Stimulated activated CD8-positive, alpha-beta memory T cell treated with anti-CD3 and anti-CD28 coated beads, Interleukin-12 subunit alpha, Interleukin-12 subunit beta, amount 100 ng/mL, for 24 hours (primary cell): ENCODE results near the gene SLC29A3.
A peak's percentile ranks its signal among the peaks of the same experiment; 100 is the strongest.
"Not testable (repeated sequence)": the region's sequence is repeated elsewhere in the genome, so short reads cannot be mapped to it uniquely, and the experiment has no call there.

ENCODE experiments used
- DNase-seq: peaks from one replicate; pipeline ENCODE4 v3.0.0-alpha.2; 2020; ENCODE audit errors: extremely low read depth

The SLC29A3 gene

DNA sequence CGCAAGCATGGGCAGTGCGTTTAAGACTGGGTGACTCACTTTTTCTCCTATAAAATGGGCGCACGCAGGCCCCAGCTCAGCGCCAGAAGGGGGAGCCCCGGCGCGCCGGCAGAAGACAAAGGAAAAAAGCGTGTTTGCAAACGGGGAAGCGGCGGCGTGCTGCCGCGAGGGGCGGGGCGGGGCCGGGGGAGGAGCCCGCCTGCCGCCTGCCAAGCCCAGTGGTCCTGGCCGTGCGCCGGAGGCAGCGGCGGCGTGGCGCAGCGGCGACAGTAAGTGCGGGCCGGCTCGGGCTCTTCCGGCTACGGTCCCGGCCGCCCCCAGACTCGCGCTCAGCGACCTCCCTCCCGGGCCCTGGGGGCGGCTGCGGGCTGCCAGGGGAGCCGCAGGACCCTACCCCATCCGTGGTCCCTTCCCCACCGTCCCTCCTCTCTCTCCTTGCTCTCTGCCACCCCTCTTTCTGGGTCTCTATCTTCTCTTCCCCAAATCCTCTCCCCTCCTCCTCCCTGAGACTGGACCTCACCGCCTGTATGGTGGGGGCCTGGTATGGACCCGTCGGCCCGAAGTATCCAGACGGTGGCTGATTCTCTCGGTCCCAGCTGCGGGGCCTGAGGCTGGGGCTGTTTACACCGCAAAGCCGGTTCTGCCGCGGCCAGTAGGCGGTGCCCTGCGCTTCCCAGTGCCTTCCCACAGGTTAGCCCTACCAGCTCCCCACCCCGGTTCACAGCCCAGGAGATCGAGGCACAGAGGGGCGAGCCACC, at the start of gene SLC29A3:
Gene SLC29A3 (plus strand): TSS at position 218 of the 758 bp plus-strand sequence. CDS start 51 bp downstream, at position 269.
- DNase-seq = peak; percentile 65

DNA sequence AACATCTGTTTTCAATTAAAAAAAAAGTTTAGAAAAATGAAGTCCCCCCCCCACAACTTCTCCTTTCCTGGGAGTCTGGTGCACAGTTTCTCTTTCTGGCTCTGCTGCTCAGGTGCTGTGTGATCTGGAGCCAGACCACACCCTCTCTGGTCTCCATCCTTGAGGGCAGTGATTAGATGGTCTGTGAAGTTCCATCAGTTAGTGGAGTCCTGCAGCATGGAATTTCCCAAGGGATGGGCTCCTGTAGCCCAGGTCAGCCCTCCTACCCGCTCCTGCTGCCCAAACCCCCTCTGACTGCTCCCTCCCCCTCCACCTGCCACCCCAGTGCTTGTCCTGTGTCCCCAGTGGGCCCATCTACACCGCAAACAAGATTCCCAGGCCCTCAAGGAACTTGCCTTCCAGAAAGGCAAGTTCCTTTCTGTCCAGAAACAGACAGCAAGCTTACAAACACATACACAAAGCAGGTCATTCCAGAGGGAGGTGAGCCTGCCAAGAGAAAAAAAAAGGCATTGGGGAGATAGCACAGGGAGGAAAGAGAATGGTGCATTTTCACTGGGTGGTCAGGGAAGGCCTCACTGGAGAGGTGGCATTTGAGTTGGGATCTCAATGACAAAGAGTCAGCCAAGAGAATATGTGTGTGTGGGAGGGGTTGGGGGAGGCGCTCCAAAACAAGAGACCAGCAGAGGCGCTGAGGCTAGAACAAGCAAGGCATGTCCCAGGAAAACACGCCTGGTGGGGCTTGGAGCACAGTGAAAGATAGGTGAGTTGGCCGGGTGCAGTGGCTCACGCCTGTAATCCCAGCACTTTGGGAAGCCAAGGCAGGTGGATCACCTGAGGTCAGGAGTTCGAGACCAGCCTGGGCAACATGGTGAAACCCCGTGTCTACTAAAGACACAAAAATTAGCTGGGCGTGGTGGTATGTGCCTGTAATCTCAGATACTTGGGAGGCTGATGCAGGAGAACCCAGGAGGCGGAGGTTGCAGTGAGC, 49.5 kb upstream of the SLC29A3 start:
- no peak for DNase-seq

DNA sequence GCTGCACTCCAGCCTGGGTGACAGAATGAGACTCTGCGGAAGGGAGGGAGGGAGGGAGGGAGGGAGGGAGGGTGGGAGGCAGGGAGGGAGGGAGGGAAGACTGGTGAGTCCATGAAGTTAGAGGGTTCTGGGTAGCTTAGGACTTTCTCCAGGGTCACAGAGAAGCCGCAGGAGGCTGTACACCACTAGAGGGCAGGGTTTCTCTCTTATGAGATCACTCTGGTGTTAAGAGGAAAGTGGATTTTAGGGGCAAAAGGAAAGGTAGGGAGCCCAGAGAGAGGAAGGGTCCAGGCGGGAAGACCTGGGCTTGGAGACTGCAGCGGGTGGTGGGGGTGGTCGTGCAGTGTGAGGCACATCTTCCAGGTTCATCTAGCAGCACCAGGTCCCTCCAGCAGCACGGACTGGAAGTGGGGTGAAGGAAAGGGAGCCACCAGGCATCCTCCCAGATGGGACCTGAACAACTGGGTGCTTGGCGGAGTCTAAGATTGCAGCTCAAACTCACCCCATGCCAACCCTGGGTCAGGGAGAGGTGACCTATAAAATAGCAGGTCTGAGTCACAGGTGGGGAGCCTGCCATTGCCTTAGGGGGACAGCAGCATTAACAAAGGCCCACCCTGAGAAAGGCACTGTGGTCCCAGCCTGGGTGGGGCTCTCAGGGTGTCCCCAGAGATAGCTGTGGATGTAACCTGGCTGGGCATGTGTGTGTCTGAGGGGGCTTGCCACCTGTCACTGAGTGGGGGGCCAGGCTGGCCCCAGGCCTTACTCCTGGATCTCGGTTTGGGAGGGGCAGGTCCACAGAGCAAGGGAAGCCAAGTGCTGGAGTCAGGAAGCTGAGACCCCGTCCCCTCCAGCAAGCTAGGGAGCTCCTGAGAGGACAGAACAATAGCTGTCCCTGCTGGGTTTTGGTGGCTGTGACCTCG, 48.5 kb upstream of the SLC29A3 start:
- no peak for DNase-seq

DNA sequence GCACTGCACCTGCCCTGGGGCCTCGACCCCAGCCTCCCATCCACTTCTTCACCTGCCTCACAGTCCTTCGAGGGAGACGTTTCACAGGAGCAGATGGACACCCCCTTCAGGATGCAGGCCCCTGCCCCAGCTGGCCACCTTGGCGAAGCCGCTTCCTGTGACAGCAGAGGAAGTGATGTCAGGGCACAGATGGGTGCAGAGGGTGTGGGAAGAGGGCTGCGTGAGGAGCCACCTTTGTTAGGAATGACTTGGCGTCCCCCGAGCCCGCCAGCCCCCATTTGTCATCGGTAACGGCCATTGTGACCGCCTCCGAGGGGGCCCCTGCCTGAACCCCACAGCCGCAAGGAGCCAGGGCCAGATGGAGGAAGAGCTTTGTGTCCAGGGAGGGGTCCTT, 47.4 kb upstream of the SLC29A3 start:
- DNase-seq = no peak

DNA sequence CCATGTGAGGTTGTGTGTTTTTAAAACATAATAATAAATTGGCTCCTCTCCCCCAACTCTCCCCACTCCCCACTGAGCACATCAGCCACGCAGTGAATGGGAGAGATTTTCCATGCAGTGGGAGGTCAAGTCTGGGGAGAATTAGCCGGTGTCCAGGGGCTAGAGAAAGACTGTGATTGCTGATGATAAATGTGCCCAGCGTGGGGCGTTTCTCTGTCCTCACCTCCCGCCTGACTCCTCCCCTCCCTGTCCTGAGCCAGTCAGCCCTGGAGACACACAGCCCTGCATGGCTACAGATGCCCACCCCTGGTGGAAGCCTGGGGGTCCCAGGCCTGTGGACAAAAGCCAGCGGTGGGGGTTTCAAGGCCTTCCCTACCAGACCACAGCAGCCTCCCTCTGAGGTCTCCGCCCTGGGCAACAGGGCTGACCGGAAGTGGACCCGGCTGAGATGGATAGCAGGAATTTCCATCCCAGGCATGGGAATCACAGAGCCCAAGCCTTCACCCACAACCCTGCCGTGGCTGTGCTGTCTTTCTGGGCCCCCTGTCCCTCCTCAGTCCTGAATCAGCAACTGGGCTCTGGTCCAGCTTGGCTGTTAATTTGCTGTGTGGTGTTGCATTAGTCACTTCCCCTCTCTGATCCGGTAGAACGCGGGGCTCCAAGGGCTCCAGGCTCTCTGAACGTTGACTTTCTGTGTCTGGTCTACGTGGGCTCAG, 46.8 kb upstream of the SLC29A3 start:
- DNase-seq = no peak

DNA sequence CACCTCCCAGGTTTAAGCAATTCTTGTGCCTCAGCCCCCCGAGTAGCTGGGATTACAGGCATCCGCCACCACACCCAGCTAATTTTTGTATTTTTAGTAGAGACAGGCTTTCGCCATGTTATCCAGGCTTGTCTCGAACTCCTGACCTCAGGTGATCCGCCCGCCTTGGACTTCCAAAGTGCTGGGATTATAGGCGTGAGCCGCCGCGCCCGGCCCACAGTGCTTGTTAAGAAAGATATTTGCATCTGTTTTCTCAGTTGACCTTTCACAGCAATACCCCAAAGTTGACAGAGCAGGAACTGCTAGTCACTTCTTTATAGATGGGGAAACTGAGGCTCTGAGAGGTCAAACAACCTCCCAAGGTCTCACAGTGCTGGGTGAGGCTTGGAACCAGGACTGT, 46.1 kb upstream of the SLC29A3 start:
- DNase-seq = not testable (repeated sequence)

DNA sequence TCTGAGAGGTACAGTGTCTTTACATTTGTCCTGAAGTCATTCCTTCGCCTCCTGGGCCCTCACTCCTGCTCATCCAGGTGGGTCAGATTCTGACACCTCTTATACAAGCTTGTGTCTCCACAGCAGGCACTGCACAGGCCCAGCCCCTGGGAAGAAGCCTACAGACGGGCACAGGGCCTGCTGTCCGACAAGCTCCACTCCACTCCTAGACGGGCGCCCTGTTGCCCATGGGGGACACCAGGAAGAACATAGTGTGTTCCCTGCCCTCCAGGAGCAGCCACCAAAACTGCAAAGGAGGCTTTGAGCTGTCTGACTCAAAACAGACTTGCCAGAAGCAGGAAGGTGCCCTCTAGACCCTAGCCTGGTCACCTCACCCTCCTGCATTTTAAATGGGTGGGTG, 45.6 kb upstream of the SLC29A3 start:
- DNase-seq = no peak

DNA sequence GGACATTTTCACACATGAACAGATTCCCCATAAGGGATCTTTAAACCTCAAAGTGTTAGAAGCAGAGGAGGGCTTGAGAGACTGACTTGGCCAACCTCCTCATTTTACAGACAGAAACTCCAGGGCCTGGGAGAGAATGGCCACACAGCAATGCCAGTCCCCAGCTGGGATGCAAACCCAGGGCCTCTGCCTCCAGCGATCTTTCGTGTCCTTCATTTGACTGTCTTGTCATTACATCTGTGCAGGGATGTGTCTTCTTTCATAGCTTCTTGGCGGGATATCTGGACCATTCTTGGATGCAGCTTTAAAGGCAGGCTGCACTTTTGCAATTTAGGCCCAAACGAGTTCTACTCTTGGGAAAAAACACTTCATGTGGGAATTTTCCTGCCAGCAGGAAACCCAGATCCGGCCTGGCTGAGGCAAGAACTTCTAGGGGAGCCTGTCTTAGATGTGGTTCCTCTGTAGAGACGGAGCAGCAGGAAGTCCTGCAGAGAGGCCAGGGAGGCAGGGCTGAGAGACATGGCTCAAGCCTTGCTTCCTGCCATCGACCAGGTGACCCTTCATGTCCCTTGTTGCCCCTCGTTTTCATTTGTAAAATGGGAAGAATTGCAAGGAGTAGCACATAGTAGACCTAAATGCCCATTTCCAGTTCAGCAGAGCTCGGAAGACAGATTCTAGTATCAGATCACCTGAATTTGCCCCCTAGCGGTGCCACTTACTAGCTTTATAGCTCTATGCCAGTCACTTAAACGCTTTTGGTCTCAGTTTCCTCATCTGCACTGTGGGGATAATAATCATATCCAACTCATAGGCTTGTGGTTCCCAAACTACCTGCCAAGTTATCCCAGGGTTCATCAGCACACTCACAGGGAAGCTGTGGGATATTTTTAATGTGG, 43.9 kb upstream of the SLC29A3 start:
- DNase-seq = no peak

DNA sequence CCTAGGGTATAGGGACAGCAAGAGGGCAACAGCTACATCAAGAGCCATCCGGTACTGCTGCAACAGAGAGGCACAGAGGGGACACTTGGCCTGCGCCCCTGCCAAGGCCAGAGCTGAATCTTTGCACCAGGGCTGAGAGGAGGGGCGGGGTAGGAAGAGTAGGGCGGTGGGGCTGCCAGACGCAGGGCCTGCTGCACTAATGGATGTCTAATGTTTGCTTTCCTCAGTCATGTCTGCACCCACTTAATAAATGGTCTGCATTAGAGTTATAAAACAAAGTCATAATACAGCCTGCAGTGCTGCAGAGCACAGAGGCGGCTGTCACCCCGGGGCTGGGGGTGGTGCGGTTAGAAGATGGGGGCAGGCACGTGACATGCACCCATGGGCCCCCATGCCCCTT, 42.2 kb upstream of the SLC29A3 start:
- no peak for DNase-seq

DNA sequence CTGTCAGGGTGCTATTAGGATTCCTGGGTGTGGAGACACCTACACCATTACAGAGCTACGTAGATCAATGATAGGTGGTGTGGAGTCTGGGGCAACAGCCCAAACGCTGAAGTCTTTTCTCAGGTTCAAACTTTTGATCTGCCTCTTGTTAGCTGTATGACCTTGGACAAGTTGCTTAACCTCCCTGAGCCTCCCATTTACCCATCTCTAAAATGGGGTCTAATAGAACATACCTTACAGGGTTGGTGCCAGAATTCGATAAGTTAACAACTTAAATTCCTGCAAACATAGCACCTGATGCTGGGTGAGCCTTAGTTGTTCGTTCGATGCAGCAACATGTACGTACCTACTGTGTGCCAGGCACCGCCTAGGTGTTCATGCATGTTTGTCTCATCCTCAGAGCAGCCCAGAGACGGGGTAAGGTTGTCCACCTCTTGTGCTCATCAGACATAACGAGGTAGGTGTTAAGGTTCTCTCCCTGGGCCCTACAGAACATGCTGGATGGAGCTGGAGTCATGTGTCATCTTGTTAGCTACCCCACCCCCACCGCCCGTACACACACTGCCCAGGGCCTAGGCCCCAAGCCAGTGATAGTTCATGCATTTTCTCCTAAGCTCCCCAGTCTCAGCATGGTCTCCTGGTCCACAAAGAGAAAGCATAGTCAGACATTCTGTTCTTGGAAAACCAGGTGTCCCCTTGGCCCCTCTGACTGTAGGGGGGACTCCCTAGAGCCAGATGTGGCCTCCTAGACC, 41.0 kb upstream of the SLC29A3 start:
- DNase-seq = no peak

DNA sequence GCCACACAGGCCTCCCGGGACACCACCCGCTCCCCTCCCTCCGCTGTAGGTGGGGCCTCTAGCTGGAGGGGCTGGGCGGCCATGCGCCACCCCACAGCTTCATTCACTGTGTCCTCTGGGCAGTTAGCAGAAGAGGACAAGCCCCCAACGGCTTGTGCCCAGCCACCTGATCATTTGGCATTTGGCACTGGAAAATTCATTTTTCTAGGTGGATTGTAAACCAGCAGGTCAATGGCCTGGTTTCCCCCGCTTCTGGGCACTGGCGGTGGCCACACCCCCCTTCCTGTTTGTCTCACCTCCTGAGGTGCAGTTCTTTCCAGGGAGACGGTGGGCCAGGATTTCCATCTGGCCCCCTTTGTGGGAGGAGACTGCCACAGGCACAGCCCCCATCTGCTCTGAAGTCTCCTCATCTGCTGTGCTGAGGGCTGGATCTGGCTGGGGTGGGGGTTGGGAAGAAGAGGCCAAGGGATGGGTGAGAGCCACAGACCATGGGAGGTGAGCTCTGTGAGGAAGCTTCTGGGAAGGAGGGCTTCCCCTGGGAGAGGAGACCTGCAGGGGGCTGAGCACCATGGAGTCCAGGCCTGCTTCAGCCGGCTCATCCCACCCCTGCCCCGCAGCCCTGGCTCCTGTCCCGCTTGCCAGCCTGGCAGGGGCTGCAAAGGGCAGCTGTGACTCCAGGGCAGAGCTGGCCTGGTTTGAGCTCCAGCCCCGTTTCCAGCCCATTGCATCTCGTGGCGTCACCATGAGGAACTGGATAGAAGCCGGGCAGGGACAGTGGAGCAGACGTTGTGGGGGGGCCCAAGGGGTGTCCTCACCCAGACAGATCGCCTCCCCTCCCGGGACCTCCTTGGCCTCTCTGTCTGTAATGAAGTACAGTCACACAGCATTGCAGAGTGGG, 40.1 kb upstream of the SLC29A3 start:
- DNase-seq = no peak

DNA sequence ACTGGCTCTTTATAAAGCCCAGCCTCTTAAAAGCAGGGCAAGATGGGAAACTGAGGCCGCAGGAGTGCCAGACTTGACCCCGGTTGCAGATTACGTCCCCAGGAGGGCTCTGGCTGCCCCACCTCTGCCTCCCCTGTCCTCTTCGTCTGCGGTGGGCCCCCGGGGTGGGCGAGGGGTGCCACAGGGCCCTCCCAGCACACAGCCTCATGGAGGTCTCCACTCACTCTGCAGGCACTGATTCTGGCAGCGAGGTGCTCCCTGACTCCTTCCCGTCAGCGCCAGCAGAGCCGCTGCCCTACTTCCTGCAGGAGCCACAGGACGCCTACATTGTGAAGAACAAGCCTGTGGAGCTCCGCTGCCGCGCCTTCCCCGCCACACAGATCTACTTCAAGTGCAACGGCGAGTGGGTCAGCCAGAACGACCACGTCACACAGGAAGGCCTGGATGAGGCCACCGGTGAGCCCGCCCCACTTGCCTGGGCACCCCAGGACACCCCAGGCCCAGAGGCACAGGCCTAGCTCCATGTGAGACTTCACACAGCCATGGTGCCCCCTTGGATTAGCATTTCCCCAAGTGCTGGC, 39.4 kb upstream of the SLC29A3 start:
- no peak for DNase-seq

DNA sequence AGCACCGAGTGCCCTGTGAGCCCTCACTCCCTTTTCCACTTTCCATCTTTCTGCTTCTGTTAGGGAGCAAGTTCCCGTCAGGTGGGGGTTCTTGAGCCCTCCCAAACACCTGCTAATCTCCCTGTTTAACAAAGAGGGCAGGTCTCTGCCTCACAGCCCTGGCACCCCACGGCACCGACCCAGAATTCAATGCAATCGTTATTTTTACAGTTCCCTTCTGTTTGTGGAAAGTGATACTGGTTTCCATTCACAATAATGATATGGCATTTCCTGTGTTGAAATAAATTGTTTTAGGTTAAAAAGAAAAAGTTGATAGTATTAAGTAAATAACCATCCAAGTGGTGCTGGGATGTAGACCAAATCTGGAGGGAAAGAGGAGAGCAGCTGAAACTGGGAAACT, 38.8 kb upstream of the SLC29A3 start:
- DNase-seq = no peak

DNA sequence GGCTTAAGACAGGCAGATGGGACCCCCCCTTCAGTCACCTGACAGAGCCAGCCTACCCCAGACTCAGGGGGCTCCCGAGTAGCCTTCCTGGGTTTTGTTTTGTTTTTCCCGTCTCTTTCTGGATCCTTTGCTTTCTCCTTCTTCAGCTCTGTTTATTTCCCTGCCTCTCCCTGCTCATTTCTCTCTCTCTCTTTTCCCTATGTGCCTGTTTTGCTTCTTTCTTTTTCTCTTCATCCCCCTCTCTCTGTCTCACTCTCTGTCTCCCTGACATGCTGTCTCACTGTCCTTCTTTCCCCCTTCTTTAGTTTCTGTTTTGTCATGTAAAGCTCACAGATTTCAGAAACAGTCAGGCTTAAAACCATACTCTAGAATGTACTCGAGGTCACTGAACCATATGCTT, 38.2 kb upstream of the SLC29A3 start:
- DNase-seq = no peak

DNA sequence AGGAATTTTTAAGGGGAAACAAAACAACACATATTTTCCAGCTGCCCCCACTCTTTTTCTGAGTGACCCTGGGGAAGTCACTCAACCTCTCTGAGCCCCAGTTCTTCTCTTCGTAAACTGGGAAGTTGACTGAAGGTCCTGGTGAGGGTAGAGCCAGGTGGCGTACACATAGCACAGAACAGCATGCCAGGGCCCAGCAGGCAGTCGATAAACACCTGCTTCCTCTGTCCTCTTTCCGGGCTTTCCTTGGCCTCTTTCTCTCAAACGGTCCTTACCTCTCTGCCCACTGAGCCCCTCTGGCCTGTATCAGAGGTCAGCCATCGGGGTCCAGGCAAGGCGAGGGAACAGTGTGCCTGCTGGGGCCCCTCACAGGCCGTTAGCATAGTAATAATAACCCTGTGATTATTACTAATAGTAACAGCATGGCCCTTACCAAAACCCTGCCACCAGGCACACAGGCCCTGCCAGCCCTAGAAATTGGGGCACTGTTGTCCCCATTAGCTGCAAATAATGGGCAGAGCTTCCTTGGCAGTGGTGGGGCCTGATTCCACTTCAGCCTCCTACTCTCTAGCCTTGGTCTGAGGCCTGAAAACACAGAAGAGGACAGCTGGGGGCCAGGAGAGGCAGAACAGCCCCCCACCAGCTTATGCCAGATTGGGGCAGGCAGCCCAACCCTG, 37.3 kb upstream of the SLC29A3 start:
- DNase-seq = no peak

DNA sequence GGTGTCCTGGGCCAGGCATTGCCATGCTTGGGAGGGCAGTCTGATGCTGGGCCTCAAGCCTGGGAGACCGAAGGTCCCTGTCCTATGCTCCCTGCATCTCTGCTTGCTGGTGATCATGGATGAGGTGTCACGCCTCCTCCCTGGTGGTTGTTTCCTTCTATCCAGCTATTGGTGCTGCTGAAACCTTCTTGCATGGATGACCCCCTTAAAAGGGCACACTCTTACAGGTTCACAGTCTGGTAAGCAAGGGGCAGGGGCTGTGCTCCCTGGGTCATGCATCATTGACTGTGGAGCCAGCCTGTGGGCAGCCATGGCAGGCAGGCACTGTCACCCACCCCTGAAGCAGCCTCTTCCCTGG, 36.8 kb upstream of the SLC29A3 start:
- DNase-seq = no peak

DNA sequence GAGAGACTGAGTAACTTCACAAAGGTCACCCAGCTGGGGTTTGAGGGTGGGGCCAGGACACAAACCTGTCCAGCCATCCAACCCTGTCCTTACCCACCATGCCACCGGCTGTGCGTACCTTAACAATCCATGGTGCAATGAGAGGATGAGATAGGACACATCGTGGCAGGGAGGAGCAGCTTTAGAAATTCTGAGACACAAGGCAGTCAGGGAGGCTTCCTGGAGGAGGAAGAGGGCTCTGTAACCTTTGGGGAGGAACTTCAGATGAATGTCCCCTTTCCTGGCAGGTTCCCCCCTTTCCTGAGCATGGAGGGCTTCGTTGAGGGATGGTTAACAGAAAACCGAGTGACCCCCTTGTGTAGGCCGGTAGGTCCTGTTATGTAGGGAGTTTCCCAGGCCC, 35.6 kb upstream of the SLC29A3 start:
- no peak for DNase-seq
